NCI-H146 treated with DMSO at 0.1 percent for 48 hours (cell line): ENCODE results near the gene PMEPA1.

ENCODE experiments used
- DNase-seq: peaks from one replicate; lab custom pipeline; 2025; ENCODE audit not compliant: unreplicated experiment; lab: John Stamatoyannopoulos, UW

The PMEPA1 gene

DNA sequence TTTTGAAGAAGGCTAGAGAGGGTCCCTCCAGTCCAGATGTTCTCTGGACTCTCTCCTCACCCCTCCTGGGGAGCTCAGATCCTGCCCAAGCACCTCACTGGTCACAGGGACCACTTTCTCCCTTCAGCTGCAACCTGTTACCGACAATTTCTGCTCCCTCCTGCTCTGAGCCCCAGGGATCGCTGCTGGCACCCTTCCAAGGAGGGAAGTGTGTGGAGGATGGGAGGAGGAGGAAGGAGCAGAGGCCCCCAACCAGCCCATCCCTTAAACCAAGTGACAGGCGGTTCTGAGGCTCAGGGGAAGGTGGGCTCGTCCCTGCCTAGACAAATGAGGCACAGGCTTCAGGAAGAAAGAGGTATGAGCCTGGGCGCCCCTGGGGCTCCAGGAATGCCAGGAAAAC is 13.9 kb downstream of the PMEPA1 start:
- DNase-seq = no peak

DNA sequence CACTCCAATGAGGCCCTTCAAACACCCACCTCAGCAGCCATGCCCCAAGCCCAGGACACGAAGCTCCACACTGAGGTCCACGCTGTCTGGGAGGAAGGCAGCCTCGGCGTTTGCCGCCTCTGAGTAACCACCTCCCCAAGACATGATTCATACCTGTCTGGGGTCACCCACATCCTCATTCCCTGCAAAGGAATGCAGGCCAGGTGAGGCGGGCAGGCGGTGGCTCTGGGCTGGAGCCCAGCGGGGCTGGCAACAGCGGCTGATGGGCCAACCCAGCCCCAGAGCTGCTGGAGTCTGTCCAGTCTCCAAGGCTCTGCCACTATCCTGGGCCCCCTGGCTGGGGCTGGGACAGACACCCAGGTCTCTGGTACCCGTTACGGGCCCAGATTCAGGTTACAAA is 14.8 kb downstream of the PMEPA1 start:
- DNase-seq = no peak

DNA sequence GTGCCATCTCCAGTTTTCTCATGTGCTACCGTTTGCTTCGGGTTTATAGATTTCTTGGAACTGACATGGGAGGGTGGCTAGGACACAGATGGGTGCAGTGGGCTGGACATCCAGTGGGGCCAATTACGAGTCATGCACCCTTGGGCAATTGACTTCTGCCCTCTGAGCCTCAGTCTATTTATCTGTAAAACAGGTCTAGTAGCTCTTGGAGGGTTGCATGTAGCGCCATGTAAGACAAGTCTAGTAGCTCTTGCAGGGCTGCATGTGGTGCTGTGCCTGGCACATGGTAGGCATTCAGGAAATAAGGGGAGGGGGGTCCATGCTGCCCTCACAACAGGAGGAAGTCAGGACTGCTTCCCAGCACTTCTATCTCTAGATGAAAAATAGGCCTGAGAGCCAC is 15.3 kb downstream of the PMEPA1 start:
- DNase-seq = no peak

DNA sequence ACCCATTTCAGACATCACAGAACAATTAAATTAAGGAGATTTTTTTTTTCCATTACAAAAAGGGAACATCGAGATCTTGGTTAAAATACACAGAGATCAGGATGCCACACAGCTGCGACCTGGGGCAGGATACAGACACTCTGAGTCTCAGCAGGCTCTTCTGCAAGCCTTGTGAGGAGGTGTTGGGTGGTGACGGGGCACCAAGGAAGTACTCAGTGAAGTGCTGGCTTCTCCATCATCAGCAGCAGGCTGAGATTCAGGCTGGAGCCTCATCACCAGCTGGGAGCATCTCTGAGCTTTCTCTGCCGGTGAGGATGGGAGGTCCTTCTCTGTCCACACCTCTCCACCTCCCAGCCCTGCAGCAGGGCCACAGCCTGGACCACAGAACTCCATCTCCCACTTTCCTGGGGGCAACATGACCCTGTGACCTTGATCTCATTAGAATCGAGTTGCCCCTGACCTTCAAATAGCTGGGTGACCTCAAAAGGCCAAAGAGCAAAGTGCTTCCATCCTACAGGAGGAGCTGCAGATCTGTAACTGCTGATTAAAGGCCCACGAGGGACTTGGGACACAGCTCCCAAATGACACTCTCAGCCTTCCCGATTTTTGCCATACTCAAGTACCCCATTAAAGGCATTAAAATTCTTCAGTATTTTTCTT is 16.0 kb downstream of the PMEPA1 start:
- DNase-seq = no peak

DNA sequence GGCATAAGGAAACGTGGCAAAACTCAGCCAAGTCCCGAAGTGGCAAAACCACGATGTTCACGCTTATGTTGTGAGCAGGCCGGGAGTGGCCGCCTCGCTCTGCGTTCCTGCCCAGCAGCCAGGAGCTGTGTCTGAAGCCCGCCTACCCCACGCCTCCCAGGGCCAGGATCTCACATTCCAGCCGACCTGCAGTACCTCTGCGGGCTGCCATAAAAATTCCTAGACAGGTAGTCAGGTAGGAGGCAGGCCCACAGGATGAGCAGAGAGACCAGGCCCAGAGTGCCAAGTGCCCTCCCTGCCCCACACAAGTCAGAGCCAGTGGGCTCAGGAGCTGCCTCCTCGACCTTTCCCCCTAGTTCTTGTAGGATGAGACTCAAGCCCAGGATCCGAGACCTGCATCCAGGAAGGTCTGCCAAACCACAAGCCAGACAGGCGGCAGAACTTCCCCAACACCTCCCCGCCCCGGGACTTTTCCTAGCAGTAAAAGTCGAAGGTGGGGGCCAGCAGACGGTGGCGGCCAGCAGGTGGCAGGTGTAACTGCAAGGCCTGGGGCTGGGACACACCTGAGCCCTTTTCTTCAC is 16.7 kb downstream of the PMEPA1 start:
- DNase-seq = no peak

DNA sequence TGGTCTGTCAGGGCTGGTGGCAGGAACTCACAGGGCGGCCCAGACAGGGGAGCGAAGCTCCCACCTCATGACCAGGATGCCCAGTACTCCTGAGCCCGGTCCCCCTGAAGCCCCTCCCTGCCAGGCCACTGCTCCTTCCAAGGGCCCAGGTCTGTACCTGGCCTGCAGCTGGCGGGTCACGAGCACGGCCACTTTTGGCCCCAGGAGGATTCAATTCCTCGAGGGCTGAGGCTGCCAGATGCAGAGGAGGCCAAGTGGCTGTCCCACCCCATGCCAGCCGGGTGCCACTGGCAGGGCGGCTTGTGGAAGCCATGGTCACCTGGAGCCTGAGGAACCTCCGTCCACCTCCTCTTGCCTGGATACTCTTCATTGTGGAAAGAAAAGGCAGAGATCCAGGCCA is 17.4 kb downstream of the PMEPA1 start:
- DNase-seq = no peak

DNA sequence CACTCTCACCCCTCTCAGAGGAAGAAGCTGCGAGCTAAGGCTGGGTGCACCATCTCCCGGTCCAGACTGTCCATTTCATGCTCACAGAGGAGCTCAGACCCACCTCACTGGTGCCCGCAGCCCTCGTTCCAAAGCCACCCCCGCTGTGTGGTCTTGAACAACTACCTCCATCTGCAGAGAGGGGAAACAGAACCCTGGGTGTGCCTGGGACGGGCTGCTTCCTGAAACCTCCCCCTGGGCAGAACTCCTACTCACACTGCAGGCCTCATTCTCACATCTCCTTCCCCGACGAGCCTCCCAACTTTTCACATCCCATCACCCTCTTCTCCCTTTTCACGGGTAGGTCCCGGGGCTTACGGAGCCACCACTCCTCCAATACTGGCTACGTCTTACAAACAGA is 18.1 kb downstream of the PMEPA1 start:
- DNase-seq = no peak

DNA sequence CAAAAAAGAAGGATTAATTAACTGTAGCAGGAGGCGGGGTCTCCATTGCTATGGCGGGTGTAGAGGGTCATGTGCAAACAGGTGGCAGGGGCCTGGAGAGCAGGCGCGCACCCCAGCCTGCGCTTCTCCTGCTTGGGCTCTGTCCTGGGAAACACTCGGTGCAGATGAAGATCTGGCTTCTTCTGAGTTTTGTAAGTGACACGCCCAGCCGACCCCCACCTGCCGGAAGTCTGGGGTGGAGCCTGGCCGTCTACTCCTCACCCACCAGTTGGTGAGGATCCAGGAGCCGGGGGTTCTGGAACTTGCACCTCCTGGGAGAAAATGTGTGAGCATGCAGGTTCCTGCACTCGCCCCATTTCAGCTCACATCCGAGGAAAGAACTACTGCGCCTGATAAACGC is 19.3 kb downstream of the PMEPA1 start:
- DNase-seq = no peak

DNA sequence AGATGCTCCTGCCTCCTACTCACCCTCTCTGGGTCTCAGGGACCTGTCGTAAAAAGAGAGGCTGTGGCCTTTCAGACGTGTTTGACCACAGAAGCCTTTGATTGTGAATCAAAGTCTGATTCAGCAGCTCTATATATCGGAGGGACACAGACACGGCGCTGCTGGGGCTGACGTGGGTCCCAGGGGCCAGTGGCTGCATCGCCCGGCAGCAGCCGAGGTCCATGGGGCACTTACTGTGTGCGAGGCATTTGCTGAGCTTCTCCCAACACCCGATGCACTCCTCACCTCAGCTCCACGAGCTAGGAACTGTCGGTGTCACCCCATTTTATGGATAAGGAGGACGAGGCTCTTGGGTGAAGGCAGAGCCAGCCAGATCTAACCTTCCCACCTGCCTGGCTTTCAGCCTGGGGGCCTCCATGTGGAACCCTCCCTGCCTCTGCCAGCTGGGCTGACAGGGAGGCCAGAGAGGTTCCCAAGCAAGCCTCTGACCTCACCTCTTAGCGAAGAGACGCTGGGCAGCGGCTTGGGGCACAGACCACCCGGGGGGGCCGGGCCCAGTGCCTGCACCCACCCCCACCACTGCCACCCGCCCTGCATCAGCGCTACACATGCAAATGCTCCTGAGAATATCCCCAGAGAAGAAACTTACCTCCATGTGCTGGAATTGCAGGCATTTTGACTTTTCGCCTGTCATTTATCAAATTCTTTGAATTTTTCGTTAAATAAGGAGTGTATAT is 19.9 kb downstream of the PMEPA1 start:
- DNase-seq = no peak

DNA sequence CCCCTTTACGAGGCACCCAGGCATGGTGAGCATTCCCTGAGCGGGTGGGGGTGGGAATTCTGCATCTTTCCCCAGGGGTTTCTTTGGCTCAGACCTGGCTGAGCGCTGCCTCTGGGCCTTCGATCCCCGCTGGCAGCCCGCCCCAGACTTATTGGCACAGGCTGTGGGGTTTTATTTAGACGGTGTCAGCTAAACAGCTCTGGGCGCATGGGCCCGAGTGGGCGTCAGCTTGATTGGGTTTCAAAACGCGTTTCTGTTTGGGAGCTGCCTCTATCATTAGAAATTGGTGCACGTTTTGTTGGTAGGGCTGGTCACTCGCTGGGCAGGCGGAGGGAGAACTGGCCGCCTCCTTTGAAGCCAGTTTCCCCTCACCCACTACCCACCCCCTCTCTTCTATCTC is 21.0 kb downstream of the PMEPA1 start:
- no peak for DNase-seq

DNA sequence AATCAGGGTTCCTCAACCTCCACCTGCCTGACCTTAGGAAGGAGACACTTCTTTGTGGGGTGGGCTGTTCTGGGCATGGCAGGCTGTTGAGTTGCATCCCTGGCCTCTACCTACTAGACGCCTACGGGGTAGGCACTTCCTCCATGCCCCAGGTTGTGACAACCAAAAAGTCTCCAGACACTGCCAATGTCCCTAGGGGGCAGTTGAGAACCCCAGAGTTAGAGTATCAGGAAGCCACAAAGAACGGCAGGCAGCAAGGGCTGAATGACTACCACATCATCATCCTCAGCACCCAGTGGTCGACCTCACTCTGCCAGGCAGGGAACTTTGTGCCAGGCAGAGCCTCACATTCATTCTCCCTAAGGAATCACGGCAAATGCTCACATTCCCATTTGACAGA is 21.5 kb downstream of the PMEPA1 start:
- DNase-seq = no peak

DNA sequence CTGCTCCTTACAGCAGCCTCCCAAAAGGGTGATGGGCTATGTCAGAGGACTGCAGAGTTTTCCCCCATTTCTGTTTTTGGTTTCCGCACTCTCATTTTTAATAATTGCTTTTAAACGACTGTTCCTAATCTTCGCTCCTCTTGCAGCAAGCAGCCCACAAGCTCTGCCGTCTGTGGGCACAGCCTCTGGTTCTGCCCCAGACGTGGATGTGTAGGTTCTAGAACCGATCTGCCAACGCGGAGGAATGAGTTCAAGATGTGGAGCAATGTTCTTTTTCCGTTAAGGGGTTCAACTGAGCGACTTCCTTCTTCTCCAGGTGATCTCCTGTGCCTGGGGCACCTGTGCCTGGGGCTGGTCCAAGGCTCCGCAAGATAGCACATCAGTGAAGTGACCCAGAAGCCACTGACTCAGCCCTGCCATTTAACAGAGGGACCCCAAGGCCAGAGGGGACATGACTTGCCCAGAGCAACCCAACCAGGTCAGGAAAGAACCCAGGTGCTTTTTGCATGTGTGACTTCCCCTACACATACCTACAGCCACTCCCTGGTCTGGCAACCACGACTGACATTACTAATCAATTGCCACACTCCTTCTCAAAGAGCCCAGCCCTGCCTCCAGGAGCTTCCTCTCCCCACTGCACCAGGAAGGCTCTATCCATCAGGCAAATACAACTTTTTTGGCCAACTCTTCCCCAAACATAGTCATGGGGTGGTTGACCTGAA is 22.7 kb downstream of the PMEPA1 start:
- DNase-seq = no peak

DNA sequence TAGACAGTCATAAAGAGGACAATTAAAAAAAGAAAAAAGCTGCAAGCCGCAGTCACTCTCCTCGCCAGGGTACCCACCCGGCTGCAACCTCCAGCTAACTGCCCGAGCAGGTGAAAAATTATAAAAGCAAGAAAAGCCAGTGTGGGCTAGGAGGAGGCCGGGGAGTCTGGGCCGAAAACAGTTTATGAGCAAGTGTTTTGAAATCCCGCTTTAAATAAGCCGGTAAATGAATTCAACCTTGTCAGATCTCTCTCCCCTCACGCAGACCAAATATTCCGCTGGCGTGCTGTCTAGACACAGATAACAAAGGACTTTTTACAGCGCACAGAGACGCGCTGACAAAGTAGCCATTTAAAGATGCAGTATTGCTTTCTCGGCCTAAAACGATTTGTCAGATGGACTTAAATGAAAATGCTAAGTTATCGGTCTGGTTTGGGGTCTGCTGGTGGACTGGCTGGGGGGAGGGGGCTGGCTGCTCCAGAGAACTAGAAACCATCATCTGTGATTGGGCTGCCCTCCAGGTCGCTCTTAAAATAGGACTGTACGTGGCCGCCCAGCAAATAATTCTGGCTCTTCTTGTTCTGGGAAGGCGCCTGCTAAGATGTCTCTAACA is 24.6 kb downstream of the PMEPA1 start:
- DNase-seq = no peak

DNA sequence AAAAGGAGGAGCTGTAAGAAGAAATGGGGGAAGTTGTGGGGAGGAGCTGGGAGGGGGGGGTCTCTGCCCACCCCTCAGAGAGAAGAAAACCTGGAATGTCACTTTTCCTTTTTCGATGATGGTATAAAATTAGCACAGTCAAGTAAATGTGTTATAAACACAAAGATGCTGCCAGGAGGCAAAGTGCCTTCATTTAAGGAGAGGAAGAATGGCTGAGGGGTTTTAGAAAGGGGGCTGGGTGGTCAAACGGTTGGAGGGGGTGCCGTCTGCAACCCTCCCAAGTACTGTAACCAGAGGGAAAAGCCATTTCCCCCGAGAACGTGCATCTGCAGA is 25.0 kb downstream of the PMEPA1 start:
- DNase-seq = no peak

DNA sequence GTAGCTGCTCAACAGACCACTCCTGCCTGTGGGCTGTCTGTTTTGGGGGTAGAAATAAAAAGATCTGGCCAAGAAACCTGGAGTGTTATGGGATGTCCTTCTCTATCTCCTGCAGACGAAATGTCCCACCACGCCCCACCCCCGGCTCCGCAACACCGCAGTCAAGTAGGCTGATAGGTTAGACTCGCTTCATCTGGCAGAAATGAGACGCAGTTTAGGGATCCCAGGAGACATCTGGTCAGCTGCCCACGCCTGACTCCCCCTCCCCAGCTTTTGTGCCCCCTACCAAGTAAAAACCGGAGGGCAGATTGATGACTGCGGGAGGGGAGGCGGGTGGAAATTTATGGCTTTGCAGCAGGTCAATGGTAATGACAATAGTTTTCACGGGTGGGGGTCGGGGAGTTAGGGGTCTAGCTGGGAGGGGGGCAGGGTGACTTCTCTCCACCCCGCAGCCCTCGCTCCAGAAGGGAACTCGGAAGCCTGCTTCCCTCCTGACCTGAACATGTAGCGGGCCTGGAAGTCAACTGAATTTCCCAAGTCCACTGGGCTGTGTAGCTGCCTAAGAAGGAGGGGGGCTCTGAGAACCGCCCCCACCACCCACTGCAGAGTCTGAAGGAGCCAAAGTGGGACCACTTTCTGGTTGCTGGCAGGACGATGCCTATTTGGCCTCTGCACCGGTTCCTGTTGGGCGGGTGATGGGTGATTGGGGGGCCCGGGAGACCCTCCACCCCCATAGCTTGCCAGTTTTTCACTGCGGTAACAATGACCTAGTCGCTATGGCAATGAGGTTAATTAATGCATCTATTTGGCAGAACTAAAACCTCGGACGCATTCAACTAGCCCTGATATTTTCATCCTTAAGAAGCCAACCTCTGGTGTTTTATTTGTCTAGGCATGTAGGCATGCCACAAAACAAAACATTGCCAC is 25.7 kb downstream of the PMEPA1 start:
- no peak for DNase-seq

DNA sequence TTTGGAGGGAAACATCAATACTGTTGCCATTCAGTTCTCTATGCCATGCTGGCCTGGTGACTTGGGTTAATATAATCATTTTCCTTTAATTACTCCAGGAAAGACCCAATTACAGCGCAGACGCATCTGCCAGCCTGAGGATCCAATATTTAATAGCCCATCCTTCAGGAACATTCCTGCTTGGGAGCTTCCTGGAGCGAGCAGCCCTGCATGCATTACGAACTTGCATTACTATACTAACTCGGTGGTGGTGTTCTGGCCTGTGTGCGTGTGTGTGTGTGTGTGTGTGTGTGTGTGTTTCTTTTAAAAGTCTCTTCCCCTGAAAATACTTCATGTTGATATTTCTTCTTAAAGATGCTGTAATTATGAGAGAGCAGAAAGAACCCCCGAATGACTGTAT is 26.5 kb downstream of the PMEPA1 start:
- no peak for DNase-seq

DNA sequence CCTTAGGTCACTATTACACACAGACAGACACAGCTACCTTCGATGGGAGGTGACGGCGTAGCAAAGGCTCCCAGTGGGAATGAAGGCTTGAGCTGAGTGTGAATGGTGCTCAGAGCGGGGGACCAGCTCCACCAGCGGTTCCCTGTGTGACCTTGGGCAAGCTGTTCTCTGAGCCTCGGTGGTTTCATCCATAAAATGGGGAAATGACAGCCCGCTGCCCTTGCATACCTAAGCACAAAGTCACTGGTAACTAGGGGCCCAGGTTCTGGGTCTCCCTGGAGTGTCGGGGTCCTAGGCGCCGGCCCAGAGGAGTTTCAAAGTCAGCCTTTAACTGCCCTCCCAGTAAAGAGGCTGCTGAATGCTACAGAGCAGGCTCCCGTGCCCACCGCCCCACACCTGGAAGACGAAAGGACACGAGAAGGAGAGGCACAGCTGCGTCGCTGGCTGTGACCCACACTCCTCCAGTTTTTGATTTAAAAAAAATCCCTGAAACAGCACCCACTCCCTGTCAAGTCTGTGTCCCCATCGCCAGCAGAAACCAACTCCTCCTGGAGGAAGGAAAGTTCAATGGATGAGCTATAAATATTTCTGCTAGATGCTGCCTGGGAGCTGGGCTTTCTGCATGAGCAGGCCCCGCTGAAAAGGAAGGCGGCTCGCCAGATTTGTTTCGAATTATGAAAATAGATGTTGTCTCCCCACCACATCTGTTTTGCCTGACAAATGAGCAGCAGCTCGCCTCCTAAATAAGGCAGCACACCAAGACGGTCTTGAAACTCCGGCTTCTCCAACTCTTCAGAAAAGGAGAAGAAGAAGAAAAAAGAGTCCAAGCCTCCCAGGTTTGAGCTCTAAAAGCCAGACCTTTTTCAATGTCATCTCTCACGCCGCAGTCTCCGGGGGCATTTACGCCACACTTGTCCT is 27.4 kb downstream of the PMEPA1 start:
- DNase-seq = no peak

DNA sequence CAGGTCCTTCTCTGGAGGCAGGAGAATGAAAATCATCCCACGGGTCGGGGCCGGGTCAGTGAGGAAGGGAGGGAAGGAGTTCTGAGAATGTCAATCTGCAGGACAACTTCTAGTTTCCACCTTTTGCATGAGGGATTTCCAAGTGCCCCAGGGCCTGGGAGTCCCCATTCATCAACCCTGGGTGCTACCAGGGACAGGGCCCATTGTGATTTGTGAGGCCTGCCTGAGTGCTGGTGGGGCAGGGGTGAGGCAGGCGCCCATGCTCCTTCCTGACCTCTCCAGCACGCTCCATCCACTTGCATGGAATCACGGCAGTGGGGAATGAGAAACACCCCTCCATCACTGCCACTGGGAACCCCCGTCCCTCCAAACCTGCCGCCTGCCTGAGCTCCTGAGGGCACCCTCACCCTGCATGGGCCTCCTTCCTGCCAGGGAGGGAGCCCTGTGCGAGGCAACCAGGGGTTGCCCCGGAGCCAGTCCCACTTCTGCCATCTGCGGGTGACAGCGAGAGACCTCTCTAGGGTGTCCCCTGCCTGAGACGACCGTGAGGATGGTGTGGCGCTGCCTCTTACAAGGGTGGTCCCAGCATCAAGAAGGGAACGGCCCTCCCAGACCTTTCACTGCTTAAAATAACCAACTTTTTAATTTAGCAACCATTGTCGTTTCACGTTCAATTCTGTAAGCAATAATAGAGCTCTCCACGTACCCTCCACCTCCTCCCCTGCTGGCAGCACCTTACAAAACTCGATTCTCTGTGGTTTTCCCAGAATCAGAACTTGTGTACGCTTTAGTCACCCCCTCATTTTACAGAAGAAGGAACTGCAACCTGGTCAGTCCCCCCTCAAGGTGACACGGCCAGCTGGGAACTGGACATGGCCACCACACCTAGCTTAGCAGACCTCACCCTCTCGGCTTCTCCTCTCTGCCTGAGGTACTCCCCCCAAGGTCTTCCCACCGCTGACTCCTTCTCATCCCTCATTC is 28.6 kb downstream of the PMEPA1 start:
- no peak for DNase-seq
